GM19328 (cell line): Measurements from ENCODE around the gene PRCD.
"Not testable (repeated sequence)": the region's sequence is repeated elsewhere in the genome, so short reads cannot be mapped to it uniquely, and the experiment has no call there.

ENCODE experiments used
- ATAC-seq: cut with Tn5 transposase; IDR thresholded peaks from one replicate; pipeline ENCODE4 v1.9.1; 2021; ENCODE audit warnings: mild to moderate bottlenecking, moderate library complexity; ENCODE audit not compliant: unreplicated experiment

The PRCD gene

GRCh38 chr17:76502341-76503211 lies 37.3 kb upstream of the PRCD start:
- ATAC-seq: no peak

- ATAC-seq: no peak
Measured at GRCh38 chr17:76504117-76504516, 35.7 kb upstream of the PRCD start.

GRCh38 chr17:76506408-76507345 lies 33.2 kb upstream of the PRCD start:
- ATAC-seq: no peak

- not testable (repeated sequence) for ATAC-seq
Measured at GRCh38 chr17:76508472-76509063, 31.3 kb upstream of the PRCD start.

- ATAC-seq: no peak
Measured at GRCh38 chr17:76510831-76511244, 29.0 kb upstream of the PRCD start.

GRCh38 chr17:76511668-76512365 lies 28.0 kb upstream of the PRCD start:
- no peak for ATAC-seq

- no peak for ATAC-seq
Measured at GRCh38 chr17:76512366-76513305, 27.2 kb upstream of the PRCD start.

GRCh38 chr17:76513306-76513692 lies 26.5 kb upstream of the PRCD start:
- ATAC-seq: no peak

GRCh38 chr17:76514355-76514754 lies 25.5 kb upstream of the PRCD start:
- ATAC-seq: not testable (repeated sequence)

GRCh38 chr17:76515274-76515949 lies 24.4 kb upstream of the PRCD start:
- ATAC-seq: no peak

GRCh38 chr17:76517638-76518038 lies 22.2 kb upstream of the PRCD start:
- no peak for ATAC-seq

- no peak for ATAC-seq
Measured at GRCh38 chr17:76519048-76519966, 20.5 kb upstream of the PRCD start.

GRCh38 chr17:76521262-76521661 lies 18.6 kb upstream of the PRCD start:
- ATAC-seq: no peak

- not testable (repeated sequence) for ATAC-seq
Measured at GRCh38 chr17:76521683-76522082, 18.2 kb upstream of the PRCD start.

GRCh38 chr17:76523084-76524037 lies 16.5 kb upstream of the PRCD start:
- ATAC-seq: no peak

GRCh38 chr17:76524598-76525512 lies 15.0 kb upstream of the PRCD start:
- no peak for ATAC-seq
